Erythroblast (primary cell): ENCODE data around the gene AP2A1.

Source experiments
- GATA1 ChIP-seq: IDR thresholded peaks from 2 replicates; pipeline ENCODE4 v1.6.1; 2011; ENCODE audit warnings: low read depth, mild to moderate bottlenecking, control low read depth, low read length, moderate library complexity
- POLR2A ChIP-seq: IDR thresholded peaks from 2 replicates; pipeline ENCODE4 v1.6.1; 2011; ENCODE audit warnings: mild to moderate bottlenecking, low read length

GRCh38 chr19:49855277-49855675, 88.5 kb downstream of the AP2A1 start:
- no peak for TF ChIP-seq POLR2A
- no peak for TF ChIP-seq GATA1
